Measurements from ENCODE around the gene ZNF791.

Gene ZNF791

DNA sequence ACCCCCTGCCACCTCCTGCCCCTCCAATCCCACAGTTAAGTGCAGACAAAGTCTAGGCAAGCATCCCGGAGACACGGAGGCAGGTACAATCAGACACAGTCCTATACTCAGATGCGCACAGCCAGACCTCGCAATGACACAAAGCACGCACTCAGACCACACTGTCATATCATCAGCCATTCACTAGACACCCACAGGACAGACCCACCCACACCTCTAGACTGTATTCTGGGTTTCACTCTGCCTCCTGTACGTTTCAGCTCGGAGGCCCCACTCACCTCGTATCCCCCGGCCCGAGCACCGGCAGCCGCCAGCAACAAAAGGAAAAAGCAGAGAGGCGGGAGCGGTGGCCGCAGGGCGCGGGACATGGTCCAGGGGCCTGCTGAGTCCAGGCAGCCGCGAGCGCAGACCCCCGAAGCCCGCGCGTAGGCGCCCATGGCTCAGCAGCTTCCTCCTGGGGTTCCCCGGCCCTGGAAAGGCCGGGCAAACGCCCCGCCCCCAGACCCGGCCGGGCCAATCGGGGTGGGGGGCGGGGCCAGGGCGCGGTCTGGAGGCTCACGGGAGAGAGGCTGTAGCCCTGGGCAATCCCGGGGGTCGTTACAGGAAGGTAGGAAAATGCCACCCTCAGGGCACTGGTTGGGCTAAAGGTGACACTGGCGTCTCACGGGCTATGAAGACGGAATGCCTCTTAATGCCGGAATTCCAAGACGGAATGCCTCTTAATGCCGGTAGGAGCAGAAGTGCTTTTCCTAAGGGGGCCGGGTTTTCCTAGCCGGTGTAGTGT lies 55.7 kb downstream of the ZNF791 start, which contains the start of the genes MAN2B1 and WDR83:
Gene MAN2B1 (minus strand): TSS at position 478 of the 784 bp plus-strand sequence. CDS start 41 bp downstream, at position 437.
Gene WDR83 (plus strand): TSS at position 543 of the 784 bp plus-strand sequence. CDS start 2,984 bp downstream, outside the sequence.
- peak within 1 kb of the TSS; percentile 76 for H3K4me3 ChIP-seq (ENCODE audit: low read depth, low read length)
- ChIA-PET CTCF (interaction anchor here (0.5 to 1.8 kb wide), 3 partner anchors 9 to 265 kb away, joined by 3 to 5 read pairs (median 4); no protein-coding TSS in a partner anchor), POLR2A (interaction anchor here (0.6 to 1.9 kb wide), 8 partner anchors 12 to 101 kb away, joined by 3 to 9 read pairs (median 4); partner anchors contain the start of genes DHPS, FBXW9, ZNF490 and ZNF791)
- no peaks in the 10 kb centered on the region for H3K9me3 ChIP-seq (ENCODE audit: control insufficient read depth, insufficient read depth, low read depth, low read length)
- H3K36me3 ChIP-seq (ENCODE audit: control insufficient read depth in 2 of 2, insufficient read depth in 1 of 2, low read length in 2 of 2) = peaks cover 11 to 55% of the 10 kb centered on the region in 2 experiments; a peak in 2 of 3 replicates
- peak within 1 kb of the TSS; percentile 45; the same call in 1 of the 2 replicates for H3K27ac ChIP-seq (ENCODE audit: extremely low read depth, low read depth, low read length)
- no peaks in the 10 kb centered on the region for H3K4me1 ChIP-seq (ENCODE audit: control insufficient read depth, insufficient read depth, low read length)
- TF ChIP-seq, protein P1, sequence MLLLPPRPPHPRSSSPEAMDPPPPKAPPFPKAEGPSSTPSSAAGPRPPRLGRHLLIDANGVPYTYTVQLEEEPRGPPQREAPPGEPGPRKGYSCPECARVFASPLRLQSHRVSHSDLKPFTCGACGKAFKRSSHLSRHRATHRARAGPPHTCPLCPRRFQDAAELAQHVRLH (tag by site-specific recombination; IDR thresholded peaks at IDR 0.05) = 0 out of 2 replicates have a peak, but pooled peaks have one; percentile 40
- TF ChIP-seq ZNF76 (tag by site-specific recombination; IDR thresholded peaks at IDR 0.05; ENCODE audit: borderline replicate concordance, low read depth) (peak; percentile 90), ZNF23 (tag by site-specific recombination; IDR thresholded peaks at IDR 0.05; ENCODE audit: borderline replicate concordance) (no peak), ZBTB17 (tag by site-specific recombination; IDR thresholded peaks at IDR 0.05) (peak; percentile 21; the same call in 1 of the 2 replicates), ZBTB1 (tag by site-specific recombination; IDR thresholded peaks at IDR 0.05) (no peak), KLF10 (tag by site-specific recombination; IDR thresholded peaks at IDR 0.05) (peak; percentile 94), ZNF521 (tag by site-specific recombination; IDR thresholded peaks at IDR 0.05) (no peak), GLIS1 (tag by site-specific recombination; IDR thresholded peaks at IDR 0.05) (peak; percentile 55), ZNF558 (tag by site-specific recombination; IDR thresholded peaks at IDR 0.05) (no peak), KLF8 (tag by site-specific recombination; IDR thresholded peaks at IDR 0.05) (no peak; the same call in 1 of the 2 replicates), ZXDB (tag by site-specific recombination; IDR thresholded peaks at IDR 0.05) (peak; percentile 78), ZNF707 (tag by site-specific recombination; IDR thresholded peaks at IDR 0.05) (no peak), ZNF335 (tag by site-specific recombination; conservative IDR thresholded peaks at IDR 0.05) (peak; percentile 84), ZNF239 (tag by site-specific recombination; IDR thresholded peaks at IDR 0.05) (no peak), ZNF677 (tag by site-specific recombination; IDR thresholded peaks at IDR 0.05) (no peak), SP2 (tag by site-specific recombination; IDR thresholded peaks at IDR 0.05) (peak; percentile 69), ZNF48 (tag by site-specific recombination; IDR thresholded peaks at IDR 0.05) (no peak), KLF1 (tag by site-specific recombination; IDR thresholded peaks at IDR 0.05) (no peak), ZNF16 (tag by site-specific recombination; IDR thresholded peaks at IDR 0.05; ENCODE audit: low read depth) (no peak), ZFHX2 (tag by site-specific recombination; conservative IDR thresholded peaks at IDR 0.05) (peak; percentile 95), ZNF354C (tag by site-specific recombination; IDR thresholded peaks at IDR 0.05; ENCODE audit: borderline replicate concordance, low read depth) (no peak), ZNF561 (tag by site-specific recombination; IDR thresholded peaks at IDR 0.05; ENCODE audit: borderline replicate concordance) (no peak), IKZF3 (tag by site-specific recombination; IDR thresholded peaks at IDR 0.05) (peak; percentile 87), GLIS2 (tag by site-specific recombination; IDR thresholded peaks at IDR 0.05) (peak; percentile 52), EGR2 (tag by site-specific recombination; IDR thresholded peaks at IDR 0.05; ENCODE audit: low read depth) (peak; percentile 82), ZNF571 (tag by site-specific recombination; IDR thresholded peaks at IDR 0.05) (no peak), KLF7 (tag by site-specific recombination; IDR thresholded peaks at IDR 0.05; ENCODE audit: borderline replicate concordance) (peak; percentile 13; the same call in 1 of the 2 replicates)
- TF ChIP-seq, protein P2, sequence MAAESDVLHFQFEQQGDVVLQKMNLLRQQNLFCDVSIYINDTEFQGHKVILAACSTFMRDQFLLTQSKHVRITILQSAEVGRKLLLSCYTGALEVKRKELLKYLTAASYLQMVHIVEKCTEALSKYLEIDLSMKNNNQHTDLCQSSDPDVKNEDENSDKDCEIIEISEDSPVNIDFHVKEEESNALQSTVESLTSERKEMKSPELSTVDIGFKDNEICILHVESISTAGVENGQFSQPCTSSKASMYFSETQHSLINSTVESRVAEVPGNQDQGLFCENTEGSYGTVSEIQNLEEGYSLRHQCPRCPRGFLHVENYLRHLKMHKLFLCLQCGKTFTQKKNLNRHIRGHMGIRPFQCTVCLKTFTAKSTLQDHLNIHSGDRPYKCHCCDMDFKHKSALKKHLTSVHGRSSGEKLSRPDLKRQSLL (tag by site-specific recombination; IDR thresholded peaks at IDR 0.05) = no peak
- TF ChIP-seq, protein P3, sequence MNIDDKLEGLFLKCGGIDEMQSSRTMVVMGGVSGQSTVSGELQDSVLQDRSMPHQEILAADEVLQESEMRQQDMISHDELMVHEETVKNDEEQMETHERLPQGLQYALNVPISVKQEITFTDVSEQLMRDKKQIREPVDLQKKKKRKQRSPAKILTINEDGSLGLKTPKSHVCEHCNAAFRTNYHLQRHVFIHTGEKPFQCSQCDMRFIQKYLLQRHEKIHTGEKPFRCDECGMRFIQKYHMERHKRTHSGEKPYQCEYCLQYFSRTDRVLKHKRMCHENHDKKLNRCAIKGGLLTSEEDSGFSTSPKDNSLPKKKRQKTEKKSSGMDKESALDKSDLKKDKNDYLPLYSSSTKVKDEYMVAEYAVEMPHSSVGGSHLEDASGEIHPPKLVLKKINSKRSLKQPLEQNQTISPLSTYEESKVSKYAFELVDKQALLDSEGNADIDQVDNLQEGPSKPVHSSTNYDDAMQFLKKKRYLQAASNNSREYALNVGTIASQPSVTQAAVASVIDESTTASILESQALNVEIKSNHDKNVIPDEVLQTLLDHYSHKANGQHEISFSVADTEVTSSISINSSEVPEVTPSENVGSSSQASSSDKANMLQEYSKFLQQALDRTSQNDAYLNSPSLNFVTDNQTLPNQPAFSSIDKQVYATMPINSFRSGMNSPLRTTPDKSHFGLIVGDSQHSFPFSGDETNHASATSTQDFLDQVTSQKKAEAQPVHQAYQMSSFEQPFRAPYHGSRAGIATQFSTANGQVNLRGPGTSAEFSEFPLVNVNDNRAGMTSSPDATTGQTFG (tag by site-specific recombination; IDR thresholded peaks at IDR 0.05; ENCODE audit: borderline replicate concordance) = no peak
- TF ChIP-seq, protein P4, sequence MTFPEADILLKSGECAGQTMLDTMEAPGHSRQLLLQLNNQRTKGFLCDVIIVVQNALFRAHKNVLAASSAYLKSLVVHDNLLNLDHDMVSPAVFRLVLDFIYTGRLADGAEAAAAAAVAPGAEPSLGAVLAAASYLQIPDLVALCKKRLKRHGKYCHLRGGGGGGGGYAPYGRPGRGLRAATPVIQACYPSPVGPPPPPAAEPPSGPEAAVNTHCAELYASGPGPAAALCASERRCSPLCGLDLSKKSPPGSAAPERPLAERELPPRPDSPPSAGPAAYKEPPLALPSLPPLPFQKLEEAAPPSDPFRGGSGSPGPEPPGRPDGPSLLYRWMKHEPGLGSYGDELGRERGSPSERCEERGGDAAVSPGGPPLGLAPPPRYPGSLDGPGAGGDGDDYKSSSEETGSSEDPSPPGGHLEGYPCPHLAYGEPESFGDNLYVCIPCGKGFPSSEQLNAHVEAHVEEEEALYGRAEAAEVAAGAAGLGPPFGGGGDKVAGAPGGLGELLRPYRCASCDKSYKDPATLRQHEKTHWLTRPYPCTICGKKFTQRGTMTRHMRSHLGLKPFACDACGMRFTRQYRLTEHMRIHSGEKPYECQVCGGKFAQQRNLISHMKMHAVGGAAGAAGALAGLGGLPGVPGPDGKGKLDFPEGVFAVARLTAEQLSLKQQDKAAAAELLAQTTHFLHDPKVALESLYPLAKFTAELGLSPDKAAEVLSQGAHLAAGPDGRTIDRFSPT (tag by site-specific recombination; IDR thresholded peaks at IDR 0.05) = peak; percentile 78
- TF ChIP-seq, protein P5, sequence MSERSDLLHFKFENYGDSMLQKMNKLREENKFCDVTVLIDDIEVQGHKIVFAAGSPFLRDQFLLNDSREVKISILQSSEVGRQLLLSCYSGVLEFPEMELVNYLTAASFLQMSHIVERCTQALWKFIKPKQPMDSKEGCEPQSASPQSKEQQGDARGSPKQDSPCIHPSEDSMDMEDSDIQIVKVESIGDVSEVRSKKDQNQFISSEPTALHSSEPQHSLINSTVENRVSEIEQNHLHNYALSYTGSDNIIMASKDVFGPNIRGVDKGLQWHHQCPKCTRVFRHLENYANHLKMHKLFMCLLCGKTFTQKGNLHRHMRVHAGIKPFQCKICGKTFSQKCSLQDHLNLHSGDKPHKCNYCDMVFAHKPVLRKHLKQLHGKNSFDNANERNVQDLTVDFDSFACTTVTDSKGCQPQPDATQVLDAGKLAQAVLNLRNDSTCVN (tag by site-specific recombination; optimal IDR thresholded peaks at IDR 0.05) = peak; percentile 58

Measured in HEK293 (cell line).